Thoracic aorta (tissue), 2 donors: ENCODE measurements around the gene C12orf60. TPM values are rescaled to one million over a fixed set of nuclear protein-coding genes. Genes with fewer than 3 reads are reported as not detected.

Experiments
- ATAC-seq: fragments of 150-250 bp; one replicate; pipeline ENCODE4 v1.8.0; 2017; ENCODE audit warnings: low read depth; ENCODE audit not compliant: insufficient number of reproducible peaks, low FRiP score
- DNase-seq: peaks from one replicate; pipeline ENCODE4 v3.0.0-alpha.2; 2020; ENCODE audit warnings: low spot score
- H3K27ac ChIP-seq, 2 donors: fragments of 200-600 bp; sonication (generic); 1 replicate in 1 of 2; 2 replicates in 1 of 2; pipeline ENCODE4 v1.5.1; 2016; ENCODE audit warnings: mild to moderate bottlenecking in 2 of 2, moderate library complexity in 2 of 2
- H3K27me3 ChIP-seq: fragments of 200-600 bp; sonication (generic); replicated peaks from 2 replicates; pipeline ENCODE4 v1.6.0; 2016; ENCODE audit warnings: mild to moderate bottlenecking; ENCODE audit not compliant: insufficient read depth
- H3K36me3 ChIP-seq: fragments of 200-600 bp; sonication (generic); one replicate; pipeline ENCODE4 v1.5.1; 2016
- H3K4me1 ChIP-seq, 2 donors: fragments of 200-600 bp; sonication (generic); 1 replicate in 1 of 2; 2 replicates in 1 of 2; pipeline versions ENCODE4 v1.5.1 to v1.6.0; 2016; ENCODE audit warnings: low read depth in 2 of 2, mild to moderate bottlenecking in 1 of 2; ENCODE audit not compliant: control insufficient read depth in 1 of 2
- H3K4me3 ChIP-seq: fragments of 200-600 bp; sonication (generic); 2 replicates; pipeline ENCODE4 v1.5.1; 2016; ENCODE audit warnings: mild to moderate bottlenecking
- H3K9me3 ChIP-seq: fragments of 200-600 bp; sonication (generic); 2 replicates; pipeline ENCODE4 v1.5.1; 2016
- CTCF ChIP-seq: fragments of 200-600 bp; sonication (generic); IDR thresholded peaks from one replicate; pipeline ENCODE4 v1.5.1; 2019; ENCODE audit warnings: antibody characterized with exemption
- total RNA-seq, 2 donors: library from RNA; depleted of rRNA; stranded (reverse); fragments of >200 nt; gene quantifications; one replicate each; pipeline versions ENCODE4 v1.1.0 to v1.2.3, GENCODE V29; 2016

Gene C12orf60
- total RNA-seq, 2 donors from 2014 or later: 0.27 TPM; not detected in 1

DNA sequence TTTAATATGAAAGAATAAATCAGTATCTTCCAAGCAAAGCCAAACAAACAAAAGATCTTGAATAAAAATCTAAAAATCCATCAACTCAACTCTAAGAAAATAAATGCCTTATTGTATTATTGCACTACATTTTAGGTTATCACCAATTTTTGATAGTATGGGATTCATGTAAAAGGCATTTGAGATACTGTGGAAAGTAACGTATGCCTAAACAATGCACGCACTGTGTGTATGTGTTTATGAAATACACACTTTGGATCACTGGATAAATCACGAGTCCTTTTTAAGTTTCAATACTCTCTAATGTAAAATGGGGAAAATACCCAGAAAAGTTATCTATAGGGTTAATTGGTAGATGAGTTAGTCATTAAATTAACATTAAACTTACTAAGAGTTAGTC is 17.9 kb upstream of the C12orf60 start:
- no peak for TF ChIP-seq CTCF
- Histone ChIP-seq H3K27ac (no peak overlapping the region), H3K9me3 (no peaks in the 10 kb centered on the region), H3K27me3 (no peaks in the 10 kb centered on the region), H3K36me3 (peaks cover 39% of the 10 kb centered on the region), H3K4me3 (no peak overlapping the region), H3K4me1 (peaks cover 0 to 17% of the 10 kb centered on the region in 2 donors)
- DNase-seq (no peak), ATAC-seq (no peak)

- Histone ChIP-seq H3K27me3 (no peaks in the 10 kb centered on the region), H3K36me3 (peaks cover 57% of the 10 kb centered on the region), H3K27ac (no peak overlapping the region), H3K4me1 (no peaks in the 10 kb centered on the region), H3K4me3 (no peak overlapping the region), H3K9me3 (no peaks in the 10 kb centered on the region)
- TF ChIP-seq CTCF: no peak
- DNase-seq (no peak), ATAC-seq (no peak)
Observed at GRCh38 chr12:14795028-14795448, 8.4 kb upstream of the C12orf60 start.

GRCh38 chr12:14802247-14802646 is 1.2 kb upstream of the C12orf60 start:
- Histone ChIP-seq H3K4me1 (peaks cover 12 to 25% of the 10 kb centered on the region in 2 donors), H3K36me3 (peaks cover 9% of the 10 kb centered on the region), H3K27ac (no peak overlapping the region), H3K4me3 (peak overlapping the region; percentile 90), H3K9me3 (no peaks in the 10 kb centered on the region), H3K27me3 (no peaks in the 10 kb centered on the region)
- DNase-seq (no peak), ATAC-seq (no peak)
- TF ChIP-seq CTCF: no peak

DNA sequence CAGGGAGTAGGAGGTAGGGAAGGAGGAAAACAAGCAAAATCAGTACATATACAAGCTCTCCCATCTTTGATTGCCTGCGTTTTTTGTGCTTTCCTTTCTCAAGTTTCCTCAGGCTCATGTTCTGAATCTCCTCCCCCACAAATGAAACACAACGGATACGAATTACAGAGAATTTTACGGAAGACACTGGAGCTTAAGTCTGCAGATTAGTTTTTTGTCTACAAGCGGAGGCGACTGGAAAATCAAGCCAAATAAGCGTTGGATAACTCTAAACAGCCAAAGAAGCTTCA is 804 bp upstream of the C12orf60 start:
- Histone ChIP-seq H3K27me3 (no peaks in the 10 kb centered on the region), H3K27ac (peak overlapping the region; percentile 83 to 87), H3K36me3 (peaks cover 5% of the 10 kb centered on the region), H3K9me3 (no peaks in the 10 kb centered on the region), H3K4me1 (peaks cover 12 to 25% of the 10 kb centered on the region in 2 donors), H3K4me3 (peak overlapping the region; percentile 90)
- no peak for ATAC-seq
- no peak for TF ChIP-seq CTCF
- DNase-seq: no peak

- Histone ChIP-seq H3K36me3 (no peaks in the 10 kb centered on the region), H3K4me3 (peak overlapping the region; percentile 90), H3K27ac (peak overlapping the region; percentile 66 to 83), H3K27me3 (no peaks in the 10 kb centered on the region), H3K4me1 (peaks cover 12 to 25% of the 10 kb centered on the region in 2 donors), H3K9me3 (no peaks in the 10 kb centered on the region)
- DNase-seq (no peak), ATAC-seq (no peak)
- TF ChIP-seq CTCF: no peak
Observed at GRCh38 chr12:14803830-14804160, 325 bp downstream of the C12orf60 start.
